ENCODE results near the gene MLNR.

DNA sequence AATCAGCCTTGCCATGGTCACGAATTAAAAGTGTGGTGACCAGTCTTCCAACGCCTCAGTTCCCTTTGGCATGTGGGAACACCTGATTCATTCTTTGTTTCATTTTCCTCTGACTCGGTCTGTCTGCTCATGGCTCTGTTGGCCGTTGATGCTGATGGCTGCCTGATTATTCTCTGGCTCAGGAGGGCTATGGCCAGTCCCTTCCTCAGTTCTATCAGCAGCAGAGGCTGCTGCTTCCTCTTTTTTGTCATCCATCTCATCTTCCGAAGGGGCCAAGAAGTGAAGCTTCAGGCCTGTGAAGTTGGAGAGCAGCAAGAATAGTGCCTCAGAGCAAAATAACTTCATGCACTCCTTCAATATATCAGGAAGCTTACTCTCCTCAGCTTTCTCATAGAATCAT, 9.5 kb upstream of the MLNR start:
- TF ChIP-seq CTCF (IDR thresholded peaks at IDR 0.05) (no peak), MAX (IDR thresholded peaks at IDR 0.05; ENCODE audit: low read depth) (no peak)
- TF ChIP-seq, protein P1, sequence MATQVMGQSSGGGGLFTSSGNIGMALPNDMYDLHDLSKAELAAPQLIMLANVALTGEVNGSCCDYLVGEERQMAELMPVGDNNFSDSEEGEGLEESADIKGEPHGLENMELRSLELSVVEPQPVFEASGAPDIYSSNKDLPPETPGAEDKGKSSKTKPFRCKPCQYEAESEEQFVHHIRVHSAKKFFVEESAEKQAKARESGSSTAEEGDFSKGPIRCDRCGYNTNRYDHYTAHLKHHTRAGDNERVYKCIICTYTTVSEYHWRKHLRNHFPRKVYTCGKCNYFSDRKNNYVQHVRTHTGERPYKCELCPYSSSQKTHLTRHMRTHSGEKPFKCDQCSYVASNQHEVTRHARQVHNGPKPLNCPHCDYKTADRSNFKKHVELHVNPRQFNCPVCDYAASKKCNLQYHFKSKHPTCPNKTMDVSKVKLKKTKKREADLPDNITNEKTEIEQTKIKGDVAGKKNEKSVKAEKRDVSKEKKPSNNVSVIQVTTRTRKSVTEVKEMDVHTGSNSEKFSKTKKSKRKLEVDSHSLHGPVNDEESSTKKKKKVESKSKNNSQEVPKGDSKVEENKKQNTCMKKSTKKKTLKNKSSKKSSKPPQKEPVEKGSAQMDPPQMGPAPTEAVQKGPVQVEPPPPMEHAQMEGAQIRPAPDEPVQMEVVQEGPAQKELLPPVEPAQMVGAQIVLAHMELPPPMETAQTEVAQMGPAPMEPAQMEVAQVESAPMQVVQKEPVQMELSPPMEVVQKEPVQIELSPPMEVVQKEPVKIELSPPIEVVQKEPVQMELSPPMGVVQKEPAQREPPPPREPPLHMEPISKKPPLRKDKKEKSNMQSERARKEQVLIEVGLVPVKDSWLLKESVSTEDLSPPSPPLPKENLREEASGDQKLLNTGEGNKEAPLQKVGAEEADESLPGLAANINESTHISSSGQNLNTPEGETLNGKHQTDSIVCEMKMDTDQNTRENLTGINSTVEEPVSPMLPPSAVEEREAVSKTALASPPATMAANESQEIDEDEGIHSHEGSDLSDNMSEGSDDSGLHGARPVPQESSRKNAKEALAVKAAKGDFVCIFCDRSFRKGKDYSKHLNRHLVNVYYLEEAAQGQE (IDR thresholded peaks at IDR 0.05; ENCODE audit: low read depth, low read length) = no peak
